Measurements from ENCODE around the gene CCDC102B.
"Not testable (repeated sequence)": the region's sequence is repeated elsewhere in the genome, so short reads cannot be mapped to it uniquely, and the experiment has no call there.

The CCDC102B gene

DNA sequence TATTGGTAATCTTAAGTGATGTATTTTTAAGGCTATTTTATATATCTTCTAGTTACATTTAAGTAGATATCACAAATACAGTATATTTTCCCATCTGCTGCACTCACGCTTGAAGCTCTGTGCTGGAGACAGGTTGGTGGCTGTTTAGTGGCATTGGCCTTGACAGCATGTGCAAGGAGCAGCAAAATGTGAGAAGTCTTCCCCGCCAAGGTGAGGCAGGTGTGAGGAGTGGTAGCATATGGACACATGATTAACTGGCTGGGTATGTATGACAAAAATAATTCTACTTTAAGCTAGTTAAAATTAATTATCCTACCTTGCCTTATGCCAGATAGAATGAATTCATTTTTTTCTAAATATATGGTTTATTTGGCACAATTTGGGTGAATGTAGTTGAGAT lies 117.2 kb downstream of the CCDC102B start:
- DNase-seq = no peak

DNA sequence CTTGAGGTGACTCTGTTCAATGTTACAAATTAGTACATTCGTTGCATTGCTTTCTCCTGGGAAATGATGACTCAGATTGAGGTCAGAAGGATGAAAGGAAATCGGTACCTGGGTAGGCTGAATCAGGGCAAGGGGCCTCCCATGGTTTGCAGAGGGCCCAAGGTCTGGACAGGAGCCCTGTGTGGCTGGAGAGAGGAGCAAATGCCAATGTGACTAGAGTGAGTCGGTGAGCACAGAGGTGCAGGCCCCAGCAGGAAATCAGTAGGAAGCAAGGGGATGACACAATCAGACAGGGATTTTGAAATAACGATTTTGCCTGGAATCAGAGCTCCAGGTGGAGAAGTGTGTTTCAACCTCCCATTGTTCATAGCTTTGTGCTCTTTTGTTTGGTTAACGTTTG lies 118.9 kb downstream of the CCDC102B start:
- no peak for DNase-seq

DNA sequence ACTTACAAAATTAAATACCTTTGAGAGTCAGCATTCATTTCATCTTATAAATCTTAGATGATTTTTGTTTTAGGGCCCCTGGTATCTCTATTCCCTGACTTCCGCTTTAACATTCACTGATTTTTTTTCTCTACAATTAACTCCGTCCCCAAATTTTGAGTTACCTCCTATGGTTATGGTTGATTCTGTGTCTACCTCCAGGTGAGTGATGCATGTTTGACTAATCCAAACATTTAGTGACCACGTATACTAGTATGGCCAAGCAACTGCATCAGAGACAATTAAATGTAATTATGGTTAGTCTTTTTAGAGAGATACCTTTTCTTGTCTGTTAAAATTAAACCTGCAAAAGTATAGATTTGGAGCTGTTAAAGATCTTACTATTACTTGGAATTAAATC lies 120.3 kb downstream of the CCDC102B start:
- DNase-seq = no peak

DNA sequence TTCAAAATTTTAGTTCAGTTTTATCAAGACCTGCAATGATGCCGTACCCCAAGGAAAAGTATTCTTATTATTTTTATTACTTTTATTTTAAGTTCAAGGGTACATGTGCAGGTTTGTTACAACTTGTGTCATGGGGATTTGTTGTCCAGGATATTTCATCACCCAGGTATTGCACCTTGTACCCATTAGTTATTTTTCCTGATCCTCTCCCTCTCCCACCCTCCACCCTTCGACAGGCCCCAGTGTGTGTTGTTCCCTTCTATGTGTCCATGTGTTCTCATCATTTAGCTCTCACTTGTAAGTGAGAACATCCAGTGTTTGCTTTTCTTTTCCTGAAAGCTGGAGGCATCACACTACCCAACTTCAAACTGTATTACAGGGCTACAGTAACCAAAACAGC lies 122.0 kb downstream of the CCDC102B start:
- no peak for DNase-seq

DNA sequence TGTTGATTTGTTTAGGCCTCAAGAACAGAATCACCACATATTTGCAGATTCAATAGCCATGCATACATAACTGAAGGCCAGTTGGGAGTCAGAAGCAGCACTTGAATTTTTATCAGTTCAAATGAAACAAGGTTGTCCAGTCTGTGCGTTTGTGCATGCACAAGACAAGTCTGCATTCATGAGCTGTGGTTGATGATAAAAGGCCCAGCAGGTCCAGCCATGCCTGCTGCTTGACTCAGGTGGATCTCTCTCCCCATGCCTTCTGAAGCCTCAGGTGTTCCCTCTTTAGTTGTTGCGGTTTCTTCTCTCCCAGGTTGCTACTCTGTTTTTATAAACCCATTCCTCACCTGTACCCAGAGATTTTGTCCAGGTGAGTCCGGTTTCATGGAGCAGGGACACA lies 124.5 kb downstream of the CCDC102B start:
- DNase-seq = no peak

DNA sequence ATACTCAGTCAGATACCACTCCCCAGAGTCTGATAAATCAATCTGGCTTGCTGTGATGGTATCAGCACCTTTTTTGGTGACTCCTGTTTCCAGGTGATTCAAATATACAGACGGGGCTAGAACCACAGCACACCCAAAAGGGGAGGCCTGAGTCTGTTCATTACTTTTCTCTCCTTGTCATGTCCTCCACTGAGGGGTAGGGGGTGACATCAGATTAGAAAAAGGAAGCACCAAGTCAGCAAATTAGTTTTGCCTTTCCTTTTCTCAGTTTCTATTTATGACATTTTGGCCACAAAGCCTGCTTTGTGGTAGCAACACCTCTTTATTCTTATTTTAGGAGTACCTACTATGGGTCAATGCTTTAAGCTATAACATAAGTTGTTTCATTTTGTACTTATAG lies 127.4 kb downstream of the CCDC102B start:
- DNase-seq = peak; percentile 40 to 67

DNA sequence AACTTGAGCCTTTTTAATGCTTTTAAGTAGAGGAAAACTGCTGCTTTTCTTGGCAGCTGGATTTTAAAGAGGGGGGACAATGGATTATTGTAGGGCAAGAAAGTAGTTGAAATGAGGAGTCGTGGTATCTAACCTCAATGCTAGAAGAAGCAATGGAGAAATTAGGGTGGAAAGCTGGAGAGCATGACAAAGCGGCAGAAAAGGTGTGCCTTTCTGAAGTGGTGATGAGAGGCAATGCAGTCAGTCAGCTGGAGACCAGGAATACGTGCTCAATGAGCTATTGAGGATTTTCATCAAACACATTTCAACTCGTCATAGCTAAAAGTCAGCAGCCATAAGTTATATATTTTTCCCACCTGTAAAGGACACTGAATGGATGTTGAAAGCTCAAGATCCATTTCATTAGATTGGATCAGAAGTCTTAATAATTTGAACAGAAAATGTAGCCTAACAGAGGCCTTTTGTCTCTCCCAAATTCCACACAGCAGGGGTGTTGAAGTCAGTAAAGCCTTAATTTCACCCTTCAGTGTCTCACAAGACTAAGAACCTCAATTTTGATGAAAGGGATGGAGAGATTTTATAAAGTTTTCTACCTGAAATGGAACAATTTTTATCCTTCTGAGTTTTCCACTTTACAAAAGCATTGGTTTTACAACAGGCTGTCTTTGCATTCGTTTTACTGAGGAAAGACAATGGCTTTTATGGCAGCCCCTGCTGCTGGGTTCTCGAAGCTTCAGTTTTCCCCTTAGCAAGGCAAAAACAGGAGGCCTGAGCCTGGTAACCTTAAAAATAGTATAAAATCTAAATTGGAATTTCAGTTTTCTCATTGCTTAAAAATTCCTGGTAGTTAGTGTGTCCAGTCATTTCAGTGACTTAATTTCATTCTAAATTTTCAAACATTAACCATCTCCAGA lies 131.1 kb downstream of the CCDC102B start:
- no peak for DNase-seq

DNA sequence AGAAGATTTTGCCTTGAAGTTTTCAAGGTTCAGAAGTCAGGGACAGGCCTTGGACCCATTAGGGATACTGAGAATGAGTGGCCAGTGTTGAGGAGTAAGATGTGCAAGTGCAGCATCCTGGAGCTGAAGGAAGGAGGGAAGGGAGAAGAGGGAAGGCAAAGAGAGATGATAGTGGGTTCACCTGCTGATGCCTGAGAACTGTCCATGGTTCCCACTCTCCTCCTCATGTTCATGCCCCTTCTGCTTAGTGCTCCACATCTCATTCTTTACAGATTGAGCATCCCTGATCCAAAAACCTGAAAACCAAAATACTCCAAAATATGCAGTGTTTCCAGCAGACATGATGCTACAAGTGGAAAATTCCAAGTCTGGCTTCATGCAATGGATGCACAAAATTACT lies 137.8 kb downstream of the CCDC102B start:
- no peak for DNase-seq

DNA sequence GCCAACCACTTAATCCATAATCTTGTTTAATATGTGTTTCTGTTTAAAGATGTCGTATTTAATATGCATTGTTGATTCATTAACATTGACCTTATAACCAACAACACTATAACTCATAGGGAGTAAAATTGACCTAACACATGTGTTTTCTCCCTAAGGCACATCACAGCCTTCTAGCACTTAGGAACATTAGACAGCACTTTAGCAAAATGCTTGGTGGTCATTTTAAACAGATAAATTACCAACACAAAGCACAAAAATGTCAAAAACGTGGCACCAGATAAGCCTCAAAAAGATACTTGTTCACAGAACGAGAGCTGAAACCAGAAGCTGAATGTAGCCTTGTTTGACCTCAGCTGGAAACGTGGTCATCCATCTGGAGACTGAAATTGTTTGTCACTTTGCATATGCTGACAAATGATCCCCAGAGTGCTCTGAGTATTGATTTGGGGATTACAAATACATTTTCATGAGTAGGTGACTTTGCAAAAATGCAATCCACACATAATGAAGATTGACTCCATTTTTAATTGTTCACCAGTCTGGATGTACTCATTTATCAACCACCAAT lies 139.2 kb downstream of the CCDC102B start:
- DNase-seq = no peak

DNA sequence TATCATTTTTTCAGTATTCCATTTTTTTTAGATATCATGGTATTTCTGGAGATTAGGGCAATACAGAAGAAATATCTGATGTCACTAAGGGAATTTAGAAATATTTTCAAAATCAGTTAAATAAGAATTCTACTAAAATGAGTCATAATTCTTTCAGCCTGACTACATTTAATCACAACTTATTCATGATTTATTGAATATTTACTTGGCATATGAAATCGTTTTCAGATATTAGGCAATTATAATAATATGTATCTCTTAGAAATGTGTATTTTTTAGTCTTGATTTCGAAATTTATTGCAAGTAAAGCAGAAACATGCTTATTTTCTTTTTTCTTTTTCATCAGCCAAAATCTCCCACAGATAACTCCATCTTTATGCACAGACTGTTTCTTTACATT lies 142.2 kb downstream of the CCDC102B start:
- DNase-seq = no peak

DNA sequence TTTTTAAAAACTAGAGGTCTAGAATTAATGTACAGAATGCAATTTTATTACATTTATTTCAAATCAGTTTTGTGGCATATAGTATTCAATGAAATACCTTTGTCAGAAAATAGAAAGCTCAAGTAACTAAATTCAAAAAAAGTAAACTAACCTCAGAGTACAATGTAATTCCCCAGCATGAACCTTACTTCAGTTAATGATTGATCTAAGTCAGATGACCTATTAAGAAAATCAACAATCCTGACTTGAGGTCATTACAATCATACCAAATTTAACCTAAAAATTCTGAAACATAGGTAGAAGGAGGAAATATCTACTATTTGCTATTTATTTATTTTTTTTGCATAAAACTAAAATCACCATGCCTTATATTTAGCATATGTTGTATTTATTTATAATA lies 142.9 kb downstream of the CCDC102B start:
- no peak for DNase-seq

DNA sequence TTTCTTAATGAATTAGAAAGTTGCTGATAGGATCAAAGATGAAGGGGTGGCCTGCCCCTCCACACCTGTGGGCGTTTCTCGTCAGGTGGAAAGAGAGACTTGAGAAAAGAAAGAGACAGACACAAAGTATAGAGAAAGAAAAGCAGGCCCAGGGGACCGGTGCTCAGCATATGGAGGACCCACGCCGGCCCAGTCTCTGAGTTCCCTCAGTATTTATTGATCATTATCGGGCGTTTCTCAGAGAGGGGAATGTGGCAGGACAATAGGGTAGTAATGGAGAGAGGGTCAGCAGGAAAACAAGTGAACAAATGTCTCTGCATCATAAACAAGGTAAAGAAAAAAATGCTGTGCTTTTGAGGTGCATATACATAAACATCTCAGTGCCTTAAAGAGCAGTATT lies 144.3 kb downstream of the CCDC102B start:
- no peak for DNase-seq

DNA sequence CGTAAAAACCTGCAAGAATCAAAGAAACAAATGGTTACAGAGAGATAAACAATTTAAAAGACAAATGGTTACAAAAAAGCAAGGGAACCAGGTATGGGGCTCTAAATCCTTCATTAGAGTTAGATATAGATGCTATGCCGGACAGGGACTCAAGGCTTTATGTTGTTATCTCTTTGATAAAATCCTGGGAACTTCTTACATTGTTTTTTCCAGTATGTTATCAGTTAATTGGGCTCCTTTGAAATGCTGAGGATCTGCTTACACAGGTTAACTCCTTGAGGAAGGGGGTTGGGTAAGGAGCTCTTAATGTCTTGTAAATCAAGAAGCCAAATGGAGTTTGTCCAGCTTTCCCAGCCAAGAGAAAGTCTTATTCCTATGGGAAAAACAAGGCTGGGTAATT lies 146.0 kb downstream of the CCDC102B start:
- not testable (repeated sequence) for DNase-seq

DNA sequence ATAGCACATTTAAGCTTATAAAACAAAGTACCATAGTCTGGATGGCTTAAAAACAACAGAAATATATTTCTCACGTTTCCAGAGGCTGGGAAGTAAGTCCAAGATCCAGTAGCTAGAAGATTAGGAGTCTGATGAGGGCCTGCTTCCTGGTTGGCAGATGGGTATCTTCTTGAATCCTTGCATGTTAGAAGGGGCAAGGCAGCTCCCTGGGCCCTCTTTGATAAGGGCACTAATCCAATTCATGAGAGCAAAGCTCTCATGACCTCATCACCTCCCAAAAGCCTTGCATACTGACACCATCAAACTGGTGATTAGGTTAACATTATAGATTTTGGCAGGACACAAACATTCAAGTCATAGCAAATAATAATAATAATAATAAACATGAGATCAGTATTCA lies 146.4 kb downstream of the CCDC102B start:
- DNase-seq = no peak

DNA sequence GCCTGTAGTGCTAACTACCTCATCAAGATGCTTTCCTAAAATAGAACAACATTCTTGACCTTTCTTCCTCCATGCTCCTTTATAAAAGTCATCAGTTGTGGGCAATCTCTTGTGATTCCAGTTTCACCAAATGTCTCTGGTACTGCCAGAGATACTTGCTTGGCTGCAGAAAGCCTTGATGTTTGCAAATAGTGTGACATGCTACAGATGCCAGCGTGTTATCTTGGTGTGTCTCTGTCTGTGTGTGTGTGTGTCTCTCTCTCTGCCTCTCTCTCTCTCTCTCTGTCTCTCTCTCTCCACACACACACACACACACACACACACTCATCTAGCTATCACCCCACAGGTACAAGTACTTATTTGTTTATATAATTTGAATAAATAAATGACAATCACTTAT lies 146.9 kb downstream of the CCDC102B start:
- DNase-seq = no peak

DNA sequence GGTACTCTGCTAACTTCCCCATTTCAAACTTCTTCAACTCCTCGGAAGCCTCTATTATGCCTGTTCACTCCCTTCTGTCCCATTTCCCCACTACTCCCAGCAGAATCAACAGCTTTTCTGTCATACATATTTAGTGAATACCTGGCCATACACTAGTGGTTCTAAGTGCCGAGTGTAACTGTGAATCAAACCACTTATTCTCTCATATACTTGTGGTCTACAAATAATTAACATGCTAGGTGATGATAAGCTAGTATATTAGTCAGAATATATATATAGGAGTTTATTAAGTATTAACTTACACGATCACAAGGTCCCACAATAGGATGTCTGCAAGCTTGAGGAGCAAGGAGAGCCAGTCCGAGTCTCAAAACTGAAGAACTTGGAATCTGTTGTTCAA lies 150.7 kb downstream of the CCDC102B start:
- no peak for DNase-seq

DNA sequence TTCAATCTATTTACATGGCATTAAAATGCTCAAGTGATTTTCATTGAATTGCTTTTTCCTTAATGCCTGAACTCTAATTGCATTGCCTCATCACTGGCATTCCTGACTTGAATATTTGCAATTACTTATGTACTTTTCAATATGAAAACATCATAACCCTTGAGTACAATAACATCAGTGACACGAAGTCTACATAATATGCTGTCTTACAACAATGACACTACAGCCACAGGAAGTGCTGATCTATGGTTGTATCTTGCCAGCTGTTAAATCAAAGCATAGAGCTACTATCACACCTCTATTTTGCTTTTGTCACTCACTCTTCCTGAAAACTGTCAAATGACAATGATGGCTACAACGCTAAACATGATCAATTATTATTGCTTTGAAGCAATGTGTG lies 156.9 kb downstream of the CCDC102B start:
- no peak for DNase-seq

DNA sequence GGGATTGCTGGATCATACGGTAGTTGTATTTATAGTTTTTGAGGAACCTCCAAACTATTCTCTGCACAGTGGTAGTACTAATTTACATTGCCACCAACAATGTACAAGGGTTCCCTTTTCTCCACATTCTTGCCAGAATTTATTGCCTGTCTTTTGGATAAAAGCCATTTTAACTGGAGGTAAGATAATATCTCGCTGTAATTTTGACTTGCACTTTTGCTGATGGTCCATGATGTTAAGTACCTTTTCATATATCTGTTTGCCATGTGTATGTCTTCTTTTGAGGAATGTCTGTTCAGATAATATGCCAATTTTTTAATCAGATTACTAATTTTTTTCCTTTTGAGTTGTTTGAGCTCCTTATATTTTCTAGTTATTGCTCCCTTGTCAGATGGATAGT lies 158.8 kb downstream of the CCDC102B start:
- DNase-seq = no peak

DNA sequence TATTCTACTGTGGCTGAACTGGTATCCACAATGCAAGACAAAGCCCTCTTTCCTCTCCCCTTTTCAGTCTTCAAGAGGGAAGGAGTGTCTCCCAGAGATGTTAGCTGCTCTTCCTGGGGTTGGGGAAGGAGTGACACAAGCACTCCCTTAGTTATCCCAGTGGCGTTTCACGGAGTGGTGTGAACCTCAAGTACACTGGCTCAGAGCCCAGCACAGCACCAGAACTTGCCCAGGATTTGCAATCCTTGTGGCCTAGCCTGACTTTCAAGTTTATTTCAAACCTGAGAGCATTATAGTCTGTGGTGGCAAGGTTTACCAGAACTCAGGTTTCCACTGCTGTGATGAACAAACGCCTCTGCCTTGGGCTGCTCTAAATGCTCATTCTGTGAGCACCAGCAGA lies 162.5 kb downstream of the CCDC102B start:
- DNase-seq = no peak

DNA sequence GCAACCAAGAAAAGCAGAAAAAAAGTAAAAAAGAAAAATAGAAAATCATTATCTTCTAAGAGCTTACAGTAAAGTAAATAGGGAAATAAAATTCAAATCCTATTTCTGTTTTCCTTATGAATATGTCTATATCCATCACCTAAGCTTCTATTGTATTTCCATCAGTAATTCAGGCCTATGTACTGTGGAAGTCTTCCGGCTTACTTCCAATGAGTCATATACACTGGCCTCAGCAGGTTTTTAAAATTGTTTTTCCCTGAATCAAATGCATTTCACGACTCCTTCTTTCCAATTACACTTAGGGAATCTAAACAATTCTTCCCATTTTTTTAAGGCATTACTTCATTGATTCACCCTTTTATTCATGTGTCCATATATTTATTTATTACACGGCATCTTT lies 164.7 kb downstream of the CCDC102B start:
- no peak for DNase-seq

DNA sequence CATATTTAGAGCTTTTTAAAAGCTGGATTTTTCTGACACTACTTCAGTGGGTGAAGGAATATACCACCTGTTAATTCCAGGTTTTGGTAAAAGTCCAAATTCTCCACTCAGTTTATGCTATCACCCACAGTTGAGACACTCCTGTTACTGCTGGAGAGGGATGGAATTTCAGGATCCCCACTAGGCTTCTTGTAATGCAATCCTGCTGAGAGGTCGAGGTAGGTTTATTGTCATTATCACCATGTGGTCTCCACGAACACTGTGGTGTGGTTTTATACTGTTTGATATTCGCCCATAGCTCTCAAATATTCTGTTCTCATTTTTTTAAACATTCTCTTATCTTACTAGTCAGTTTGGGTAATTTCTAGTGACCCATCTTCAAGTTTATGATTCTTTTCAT lies 167.9 kb downstream of the CCDC102B start:
- DNase-seq = no peak

DNA sequence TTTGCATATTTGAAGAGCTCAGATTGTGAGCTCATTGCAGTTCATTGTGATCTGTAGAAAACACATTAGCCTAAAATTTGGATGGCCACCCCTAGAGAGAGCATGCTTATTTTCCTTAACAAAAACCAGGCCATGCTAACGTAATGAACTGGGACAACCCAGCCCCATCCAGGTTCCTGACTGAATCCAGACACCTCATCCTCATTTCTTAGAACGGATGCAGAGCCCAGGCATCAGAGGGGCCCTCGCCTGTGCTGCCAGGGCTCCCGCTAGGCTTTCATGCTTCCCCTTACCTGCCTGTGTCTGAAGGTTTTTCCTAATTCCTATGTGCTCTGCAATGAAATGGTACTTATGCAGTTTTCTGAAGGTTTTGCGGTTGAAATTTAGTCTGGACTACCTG lies 171.1 kb downstream of the CCDC102B start:
- no peak for DNase-seq

DNA sequence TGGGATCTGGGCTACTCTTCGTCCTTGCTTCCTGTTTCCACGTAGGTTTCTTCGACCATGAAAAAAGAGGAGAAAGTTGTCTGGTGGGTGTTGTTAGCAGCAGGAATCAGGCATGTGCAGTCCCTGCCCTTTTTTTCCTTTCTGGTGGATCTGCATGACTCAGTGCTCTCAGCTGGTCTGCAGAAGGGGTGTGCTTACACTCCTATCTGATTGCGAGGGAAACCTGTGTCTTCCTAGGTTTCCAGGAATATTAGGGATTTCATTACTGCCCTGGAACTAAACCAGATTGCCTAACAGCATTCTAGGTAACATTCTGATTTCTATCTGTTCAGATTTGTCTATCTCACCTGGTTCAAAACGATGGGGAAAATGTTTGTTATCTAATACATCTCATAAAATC lies 174.3 kb downstream of the CCDC102B start:
- no peak for DNase-seq

DNA sequence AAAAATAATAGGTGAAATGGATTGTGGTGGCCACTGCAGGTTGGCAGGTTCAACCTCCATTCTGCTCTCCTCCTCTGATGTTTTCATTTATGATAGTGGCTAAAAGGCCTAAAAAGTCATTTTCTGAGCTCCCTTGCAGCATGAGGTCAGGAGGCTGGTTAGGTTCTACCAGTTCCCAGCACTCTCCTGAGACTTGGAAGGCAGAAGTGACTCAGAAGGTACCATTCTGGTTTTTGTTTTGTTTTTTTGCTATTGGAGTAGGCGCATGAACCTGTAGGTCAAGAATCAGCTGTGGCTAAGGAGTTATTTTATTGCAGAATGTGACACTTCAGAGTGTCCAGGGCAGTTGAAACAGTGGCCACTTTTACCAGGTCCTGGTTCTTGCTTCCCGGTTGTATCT lies 181.9 kb downstream of the CCDC102B start:
- DNase-seq = no peak

DNA sequence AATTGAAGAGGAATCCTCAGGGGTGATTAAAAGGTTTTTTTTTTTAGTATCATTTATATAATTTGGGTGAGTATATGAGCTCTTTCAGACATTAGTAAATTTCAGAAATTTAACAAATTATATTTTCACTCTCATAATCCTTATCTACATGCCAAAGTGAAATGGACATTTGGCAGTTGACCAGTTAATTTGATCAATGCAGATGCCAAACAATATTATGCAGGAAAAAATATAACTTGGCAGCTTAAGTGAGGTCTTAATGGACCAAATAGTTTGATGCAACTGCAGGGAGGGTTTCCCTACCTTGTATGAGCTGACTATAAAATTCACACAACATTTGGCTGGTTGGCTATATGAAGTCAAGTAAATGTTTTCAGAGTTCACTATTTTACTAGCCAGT lies 185.2 kb downstream of the CCDC102B start:
- no peak for DNase-seq

All from Kasumi-1 (cell line).